HepG2 (cell line): Measurements from ENCODE around the gene CAT. TPM values are rescaled to one million over a fixed set of nuclear protein-coding genes. Genes with fewer than 3 reads are reported as not detected.

Source experiments
- CTCF ChIP-seq: sonication (generic); formaldehyde crosslinking; IDR thresholded peaks from 2 replicates; pipeline ENCODE4 v1.5.0; 2020; ENCODE audit warnings: mild to moderate bottlenecking, missing genetic modification reagents, moderate library complexity
- DMAP1 ChIP-seq: IDR thresholded peaks from 2 replicates; pipeline ENCODE4 v1.6.1; 2016
- DR1 ChIP-seq: sonication (generic); formaldehyde crosslinking; IDR thresholded peaks from 2 replicates; pipeline ENCODE4 v1.8.0; 2021; ENCODE audit warnings: mild to moderate bottlenecking, missing genetic modification reagents, inconsistent platforms
- E2F2 ChIP-seq: sonication (generic); formaldehyde crosslinking; IDR thresholded peaks from 2 replicates; pipeline ENCODE4 v1.4.0; 2020; ENCODE audit warnings: missing genetic modification reagents, borderline replicate concordance
- FOXO1 ChIP-seq: sonication (generic); formaldehyde crosslinking; IDR thresholded peaks from 2 replicates; pipeline ENCODE4 v1.4.0; 2020; ENCODE audit warnings: missing genetic modification reagents
- HNF1B ChIP-seq: sonication (generic); formaldehyde crosslinking; IDR thresholded peaks from 2 replicates; pipeline ENCODE4 v1.5.1; 2020; ENCODE audit warnings: mild to moderate bottlenecking, moderate library complexity, missing genetic modification reagents
- JUN ChIP-seq: sonication (generic); formaldehyde crosslinking; IDR thresholded peaks from 2 replicates; pipeline ENCODE4 v1.4.0; 2020; ENCODE audit warnings: mild to moderate bottlenecking, missing genetic modification reagents
- KLF13 ChIP-seq: sonication (generic); formaldehyde crosslinking; IDR thresholded peaks from 2 replicates; pipeline ENCODE4 v1.4.0; 2020; ENCODE audit warnings: mild to moderate bottlenecking, missing genetic modification reagents
- MAF1 ChIP-seq: sonication (generic); formaldehyde crosslinking; IDR thresholded peaks from 2 replicates; pipeline ENCODE4 v1.5.0; 2020; ENCODE audit warnings: missing genetic modification reagents, borderline replicate concordance
- MNT ChIP-seq: fragments of 450-650 bp; IDR thresholded peaks from 2 replicates; pipeline ENCODE4 v1.6.1; 2016
- PLRG1 ChIP-seq: fragments of 450-650 bp; conservative IDR thresholded peaks from 2 replicates; pipeline ENCODE4 v1.6.1; 2016
- POLR2AphosphoS2 ChIP-seq: IDR thresholded peaks from 2 replicates; pipeline ENCODE4 v1.6.1; 2011; ENCODE audit warnings: low read depth, low read length, improper control_type of control experiment
- REL ChIP-seq: sonication (generic); formaldehyde crosslinking; conservative IDR thresholded peaks from 2 replicates; pipeline ENCODE4 v1.8.0; 2022; ENCODE audit warnings: mild to moderate bottlenecking, missing genetic modification reagents, moderate library complexity
- RORA ChIP-seq: sonication (generic); formaldehyde crosslinking; IDR thresholded peaks from 2 replicates; pipeline ENCODE4 v1.5.0; 2020; ENCODE audit warnings: mild to moderate bottlenecking, missing genetic modification reagents, moderate library complexity
- TBX2 ChIP-seq: sonication (generic); formaldehyde crosslinking; IDR thresholded peaks from 2 replicates; pipeline ENCODE4 v1.5.0; 2020; ENCODE audit warnings: missing genetic modification reagents, mild to moderate bottlenecking, borderline replicate concordance
- TBX3 ChIP-seq: fragments of 450-650 bp; IDR thresholded peaks from 2 replicates; pipeline ENCODE4 v1.6.1; 2017; ENCODE audit warnings: antibody characterized with exemption, mild to moderate bottlenecking, inconsistent platforms, borderline replicate concordance
- TEAD2 ChIP-seq: sonication (generic); formaldehyde crosslinking; IDR thresholded peaks from 2 replicates; pipeline ENCODE4 v1.9.0; 2021; ENCODE audit warnings: missing genetic modification reagents
- ZNF260 ChIP-seq: sonication (generic); formaldehyde crosslinking; IDR thresholded peaks from 2 replicates; pipeline ENCODE4 v1.4.0; 2020; ENCODE audit warnings: missing genetic modification reagents, low read depth, mild to moderate bottlenecking, borderline replicate concordance
- ZNF263 ChIP-seq: sonication (generic); formaldehyde crosslinking; IDR thresholded peaks from 2 replicates; pipeline ENCODE4 v1.4.0; 2020; ENCODE audit warnings: missing genetic modification reagents
- ZNF354B ChIP-seq: sonication (generic); formaldehyde crosslinking; IDR thresholded peaks from 2 replicates; pipeline ENCODE4 v1.8.0; 2022; ENCODE audit warnings: mild to moderate bottlenecking, missing genetic modification reagents
- ZNF451 ChIP-seq: sonication (generic); formaldehyde crosslinking; IDR thresholded peaks from 2 replicates; pipeline ENCODE4 v1.5.0; 2020; ENCODE audit warnings: mild to moderate bottlenecking, missing genetic modification reagents
- ZNF709 ChIP-seq: sonication (generic); formaldehyde crosslinking; IDR thresholded peaks from 2 replicates; pipeline ENCODE4 v1.5.0; 2020; ENCODE audit warnings: mild to moderate bottlenecking, missing genetic modification reagents
- polyA plus RNA-seq, 8 experiments: library from polyadenylated mRNA; depleted of rRNA in 3 of 8; stranded (reverse) in 7 of 8; unstranded in 1 of 8; fragments of >200 nt; fragmentation: Illumina TruSeq in 4 of 8; extraction: Trizol in 4 of 8; gene quantifications; 2 replicates each; pipeline versions ENCODE4 v1.2.1 to v1.2.3, GENCODE V29; 2011 to 2016; ENCODE audit warnings: low read depth in 4 of 8, missing spikeins in 1 of 8, mixed read lengths in 1 of 8; ENCODE audit not compliant: insufficient read depth in 1 of 8
- total RNA-seq, 5 experiments: library from RNA; depleted of rRNA; stranded (reverse); fragments of >200 nt; fragmentation: Illumina TruSeq; extraction: Trizol; gene quantifications; 2 replicates each; pipeline ENCODE4 v1.2.3, GENCODE V29; 2016; ENCODE audit warnings: low read depth in 1 of 5

CAT gene
- total and polyA plus RNA-seq, 2 of the 13 experiments (the other 11 are each of a cell fraction or from before 2014, with no cell fraction given): 107 to 136 TPM

GRCh38 chr11:34438529-34439507 lies at the start of gene CAT (continued):
- peak; percentile 66; the same call in 1 of the 2 replicates for TF ChIP-seq ZNF709 (CRISPR knock-in tag)
- TF ChIP-seq CTCF (CRISPR knock-in tag): 0 out of 2 replicates have a peak, but pooled peaks have one; percentile 9
- TF ChIP-seq E2F2 (CRISPR knock-in tag): no peak
- TF ChIP-seq RORA (CRISPR knock-in tag): no peak
- TF ChIP-seq POLR2AphosphoS2: no peak
- TF ChIP-seq JUN (CRISPR knock-in tag): 0 out of 2 replicates have a peak, but pooled peaks have one; percentile 40
- peak; percentile 60; the same call in 1 of the 2 replicates for TF ChIP-seq REL
- TF ChIP-seq ZNF260 (CRISPR knock-in tag): no peak
- no peak for TF ChIP-seq TEAD2 (CRISPR knock-in tag)
- TF ChIP-seq ZNF354B (CRISPR knock-in tag): no peak
- peak; percentile 78; the same call in 1 of the 2 replicates for TF ChIP-seq ZNF451
- no peak for TF ChIP-seq KLF13 (CRISPR knock-in tag)
- no peak for TF ChIP-seq ZNF263 (CRISPR knock-in tag)
- TF ChIP-seq TBX2 (CRISPR knock-in tag): peak; percentile 89
- TF ChIP-seq DMAP1 (CRISPR knock-in tag): peak; percentile 63; the same call in 1 of the 2 replicates
- no peak for TF ChIP-seq FOXO1 (CRISPR knock-in tag)
- TF ChIP-seq MNT: no peak
- TF ChIP-seq HNF1B (CRISPR knock-in tag): peak; percentile 82
- peak; percentile 52; the same call in 1 of the 2 replicates for TF ChIP-seq DR1 (CRISPR knock-in tag)
- no peak for TF ChIP-seq PLRG1
- no peak for TF ChIP-seq TBX3
- no peak for TF ChIP-seq MAF1 (CRISPR knock-in tag)
